HuH-7 (cell line): ENCODE results near the gene SIN3B.
A peak's percentile ranks its signal among the peaks of the same experiment; 100 is the strongest.

ENCODE experiments used
- DNase-seq: peaks from one replicate; pipeline ENCODE4 v3.0.0; 2011; ENCODE audit warnings: low spot score

SIN3B gene

GRCh38 chr19:16890461-16891184 lies 61.4 kb downstream of the SIN3B start:
- no peak for DNase-seq

- DNase-seq = no peak
Measured at GRCh38 chr19:16891696-16892382, 62.6 kb downstream of the SIN3B start.

- no peak for DNase-seq
Measured at GRCh38 chr19:16892436-16892835, 63.2 kb downstream of the SIN3B start.

- DNase-seq = no peak
Measured at GRCh38 chr19:16892868-16893685, 63.9 kb downstream of the SIN3B start.

GRCh38 chr19:16893686-16893989 lies 64.4 kb downstream of the SIN3B start:
- DNase-seq = no peak

DNA sequence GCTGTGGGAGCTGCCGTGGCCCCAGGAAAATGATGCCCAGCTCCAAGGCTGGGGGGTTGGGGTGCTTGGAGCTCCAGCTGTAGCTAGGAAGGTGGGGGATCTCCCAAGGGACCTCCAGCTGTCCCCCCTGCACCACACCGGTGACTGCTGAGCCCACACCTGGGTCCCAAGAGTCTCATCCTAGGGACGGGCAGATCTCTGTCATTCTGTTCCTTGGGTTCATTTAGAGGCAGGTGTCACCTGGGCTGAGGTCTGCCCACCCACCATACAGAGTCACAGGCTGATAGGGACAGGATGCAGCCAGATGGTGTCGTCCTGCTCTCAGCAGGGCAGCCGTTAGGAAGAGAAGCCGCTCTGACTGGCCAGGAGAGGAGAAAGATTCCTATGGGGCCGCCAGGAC lies 64.9 kb downstream of the SIN3B start:
- no peak for DNase-seq

GRCh38 chr19:16895467-16896145 lies 66.4 kb downstream of the SIN3B start:
- no peak for DNase-seq

DNA sequence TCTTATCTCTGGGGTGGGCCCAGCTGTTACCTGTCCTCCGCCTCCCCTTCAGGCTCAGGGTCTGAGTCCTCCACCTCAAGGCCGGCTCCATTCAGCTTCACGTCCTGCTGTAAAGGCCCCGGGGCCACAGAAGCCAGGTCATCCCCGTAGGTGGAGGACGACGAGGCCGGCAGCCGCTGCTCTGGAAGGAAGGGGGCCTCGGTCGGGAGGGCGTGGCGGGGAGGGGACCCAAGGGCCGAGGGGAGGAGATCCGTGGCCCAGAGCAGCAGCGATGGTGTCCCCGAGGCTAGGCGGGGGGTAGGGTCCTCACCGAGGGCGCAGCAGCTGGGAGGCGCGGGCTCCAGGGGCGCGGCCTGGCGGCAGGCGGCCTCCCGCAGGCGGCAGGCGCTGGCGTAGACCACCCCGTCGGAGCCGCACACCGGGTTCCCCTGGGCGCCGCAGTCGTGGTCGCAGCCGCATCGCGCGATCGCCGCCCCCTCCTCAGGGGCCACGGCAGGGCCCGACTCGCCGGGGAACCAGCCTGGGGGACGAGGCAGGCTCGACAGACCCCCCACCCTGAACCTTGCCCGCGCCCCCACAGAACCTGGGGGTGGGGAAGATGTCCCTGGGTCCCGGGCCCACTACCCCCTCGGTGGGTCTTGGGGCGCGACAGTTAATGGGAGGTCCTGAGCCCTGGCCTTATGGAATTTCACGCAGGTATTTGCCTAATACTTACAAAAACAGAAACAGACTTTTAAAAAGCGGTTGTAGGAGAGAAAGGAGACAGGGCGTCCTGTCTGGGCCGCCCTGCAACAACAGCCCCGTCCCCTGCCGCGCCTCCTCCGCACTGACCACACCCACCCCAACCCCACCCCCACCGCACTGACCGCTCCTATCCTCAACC lies 67.2 kb downstream of the SIN3B start:
- DNase-seq = peak; percentile 41

GRCh38 chr19:16897029-16897855 lies 68.0 kb downstream of the SIN3B start:
- DNase-seq = peak; percentile 99

- no peak for DNase-seq
Measured at GRCh38 chr19:16897856-16898161, 68.6 kb downstream of the SIN3B start.

- no peak for DNase-seq
Measured at GRCh38 chr19:16898361-16899015, 69.3 kb downstream of the SIN3B start.

DNA sequence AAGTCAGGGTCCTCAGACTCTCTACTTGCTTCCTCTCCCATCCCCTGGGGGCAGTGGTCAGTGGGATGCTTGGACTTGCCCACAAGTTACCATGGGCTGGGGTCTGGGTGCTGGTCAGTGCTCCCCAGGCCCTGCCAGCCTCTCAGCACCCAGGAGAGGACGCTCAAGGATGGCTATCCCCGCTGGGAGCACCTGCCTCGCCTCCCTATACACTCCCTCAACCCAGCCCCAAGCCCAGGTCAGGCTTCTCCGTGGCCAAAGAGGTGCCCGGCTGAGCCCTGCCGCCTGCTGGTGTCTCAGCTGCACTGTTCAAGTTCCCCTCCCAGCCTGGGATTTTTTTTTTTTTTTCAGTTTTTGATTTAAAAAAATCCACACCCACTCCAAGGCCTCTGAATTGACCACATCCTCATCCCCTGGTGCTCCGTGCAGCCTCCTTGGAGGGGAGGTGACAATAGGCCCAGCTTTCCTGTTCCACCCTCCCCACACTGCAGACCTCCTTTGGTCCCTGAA lies 70.4 kb downstream of the SIN3B start:
- peak; percentile 88 for DNase-seq

GRCh38 chr19:16901491-16902175 lies 72.4 kb downstream of the SIN3B start:
- no peak for DNase-seq

GRCh38 chr19:16902545-16902944 lies 73.3 kb downstream of the SIN3B start:
- DNase-seq = no peak

GRCh38 chr19:16903347-16903746 lies 74.1 kb downstream of the SIN3B start:
- DNase-seq = no peak

GRCh38 chr19:16904599-16904998 lies 75.4 kb downstream of the SIN3B start:
- DNase-seq = no peak

- DNase-seq = no peak
Measured at GRCh38 chr19:16908759-16909158, 79.6 kb downstream of the SIN3B start.

DNA sequence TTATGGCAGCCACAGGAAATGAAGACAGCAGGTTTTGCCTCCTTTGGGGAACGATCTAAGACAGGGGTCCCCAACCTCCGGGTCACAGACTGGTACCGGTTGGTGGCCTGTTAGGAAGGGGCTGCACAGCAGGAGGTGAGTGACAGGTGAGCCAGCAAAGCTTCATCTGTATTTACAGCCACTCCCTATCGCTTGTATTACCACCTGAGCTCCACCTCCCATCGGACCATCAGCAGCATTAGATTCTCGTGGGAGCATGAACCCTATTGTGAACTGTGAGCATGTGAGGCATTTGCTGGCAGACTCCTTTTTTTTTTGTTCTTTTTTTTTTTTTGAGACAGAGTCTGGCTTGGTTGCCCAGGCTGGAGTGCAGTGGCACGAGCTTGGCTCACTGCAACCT lies 81.8 kb downstream of the SIN3B start:
- DNase-seq = no peak

- DNase-seq = no peak
Measured at GRCh38 chr19:16912780-16913179, 83.6 kb downstream of the SIN3B start.
